ENCODE data around the gene PKNOX2. TPM values are rescaled to one million over a fixed set of nuclear protein-coding genes. Genes with fewer than 3 reads are reported as not detected.
A peak's percentile ranks its signal among the peaks of the same experiment; 100 is the strongest.

PKNOX2 gene
- total RNA-seq, 2 donors from 2014 or later: 4.0 to 6.9 TPM

- no peak for DNase-seq
- no peak overlapping the region for H3K27ac Mint-ChIP-seq
- Histone ChIP-seq H3K36me3 (ENCODE audit: control insufficient read depth, insufficient read depth, low read length) (no peaks in the 10 kb centered on the region), H3K27ac (ENCODE audit: low read depth, low read length) (no peak overlapping the region), H3K4me3 (ENCODE audit: low read length) (peak overlapping the region; percentile 44), H3K4me1 (ENCODE audit: control insufficient read depth, insufficient read depth, low read length) (peaks cover 10% of the 10 kb centered on the region), H3K27me3 (ENCODE audit: control insufficient read depth, insufficient read depth, low read length, poor library complexity, severe bottlenecking) (no peaks in the 10 kb centered on the region), H3K9ac (ENCODE audit: extremely low read depth, low read length, poor library complexity, severe bottlenecking) (no peak overlapping the region), H3K9me3 (ENCODE audit: control insufficient read depth, low read length) (peaks cover 28% of the 10 kb centered on the region)
- peaks cover 10% of the 10 kb centered on the region for H3K27me3 Mint-ChIP-seq (ENCODE audit: insufficient read depth)
- peaks cover 20% of the 10 kb centered on the region for H3K9me3 Mint-ChIP-seq
- 95% methylated on average over 2 of the region's 2 CpGs for WGBS, 2 experiments (ENCODE audit: insufficient coverage in 1 of 2, insufficient read length in 1 of 2)
- peaks cover 10% of the 10 kb centered on the region for H3K4me1 Mint-ChIP-seq
- H3K36me3 Mint-ChIP-seq (ENCODE audit: low read depth): peaks cover 5% of the 10 kb centered on the region
- no peak for TF ChIP-seq CTCF (conservative IDR thresholded peaks at IDR 0.05)
- H3K4me3 Mint-ChIP-seq: no peak overlapping the region
Measured at GRCh38 chr11:125317416-125317815, 152.9 kb downstream of the PKNOX2 start.

- Mint-ChIP-seq H3K36me3 (ENCODE audit: low read depth) (peaks cover 5% of the 10 kb centered on the region), H3K4me1 (peaks cover 7% of the 10 kb centered on the region), H3K9me3 (peaks cover 20% of the 10 kb centered on the region), H3K4me3 (no peak overlapping the region), H3K27me3 (ENCODE audit: insufficient read depth) (peaks cover 5% of the 10 kb centered on the region), H3K27ac (no peak overlapping the region)
- DNase-seq: no peak
- peaks cover 28% of the 10 kb centered on the region for H3K9me3 ChIP-seq (ENCODE audit: control insufficient read depth, low read length)
- WGBS, 2 experiments (ENCODE audit: insufficient coverage in 1 of 2, insufficient read length in 1 of 2): 87 to 100% methylated on average over 1 of the region's 1 CpG
- H3K27me3 ChIP-seq (ENCODE audit: control insufficient read depth, insufficient read depth, low read length, poor library complexity, severe bottlenecking): peaks cover 11% of the 10 kb centered on the region
- no peak overlapping the region for H3K27ac ChIP-seq (ENCODE audit: low read depth, low read length)
- H3K36me3 ChIP-seq (ENCODE audit: control insufficient read depth, insufficient read depth, low read length): no peaks in the 10 kb centered on the region
- no peak overlapping the region for H3K9ac ChIP-seq (ENCODE audit: extremely low read depth, low read length, poor library complexity, severe bottlenecking)
- H3K4me1 ChIP-seq (ENCODE audit: control insufficient read depth, insufficient read depth, low read length): peaks cover 6% of the 10 kb centered on the region
- no peak overlapping the region for H3K4me3 ChIP-seq (ENCODE audit: low read length)
- no peak for TF ChIP-seq CTCF (conservative IDR thresholded peaks at IDR 0.05)
Measured at GRCh38 chr11:125319649-125320048, 155.1 kb downstream of the PKNOX2 start.

GRCh38 chr11:125320347-125321076 is 156.0 kb downstream of the PKNOX2 start:
- no peak for DNase-seq
- no peaks in the 10 kb centered on the region for H3K36me3 ChIP-seq (ENCODE audit: control insufficient read depth, insufficient read depth, low read length)
- peaks cover 28% of the 10 kb centered on the region for H3K9me3 ChIP-seq (ENCODE audit: control insufficient read depth, low read length)
- no peak overlapping the region for H3K4me3 ChIP-seq (ENCODE audit: low read length)
- Mint-ChIP-seq H3K4me3 (no peak overlapping the region), H3K27me3 (ENCODE audit: insufficient read depth) (peaks cover 5% of the 10 kb centered on the region), H3K27ac (no peak overlapping the region), H3K9me3 (peaks cover 20% of the 10 kb centered on the region), H3K36me3 (ENCODE audit: low read depth) (peaks cover 5% of the 10 kb centered on the region), H3K4me1 (peaks cover 7% of the 10 kb centered on the region)
- no peak overlapping the region for H3K27ac ChIP-seq (ENCODE audit: low read depth, low read length)
- WGBS, 2 experiments (ENCODE audit: insufficient coverage in 1 of 2, insufficient read length in 1 of 2): 50 to 86% methylated on average over 1 to 4 of the region's 4 CpGs
- peaks cover 3% of the 10 kb centered on the region for H3K4me1 ChIP-seq (ENCODE audit: control insufficient read depth, insufficient read depth, low read length)
- H3K9ac ChIP-seq (ENCODE audit: extremely low read depth, low read length, poor library complexity, severe bottlenecking): no peak overlapping the region
- peaks cover 11% of the 10 kb centered on the region for H3K27me3 ChIP-seq (ENCODE audit: control insufficient read depth, insufficient read depth, low read length, poor library complexity, severe bottlenecking)
- TF ChIP-seq CTCF (conservative IDR thresholded peaks at IDR 0.05): peak; percentile 41

Data from endodermal cell (in vitro differentiated cells).